OCI-LY3 (cell line): Measurements from ENCODE around the gene SLITRK4.
A peak's percentile ranks its signal among the peaks of the same experiment; 100 is the strongest.

Experiments
- H2AFZ ChIP-seq: fragments of 200-600, 300-600 bp; shearing (Covaris generic); 2 replicates; pipeline ENCODE4 v1.6.0; 2014; ENCODE audit warnings: antibody characterized with exemption, low read depth, low read length
- H3K27ac ChIP-seq: fragments of 200-600, 300-600 bp; sonication (generic); 2 replicates; pipeline ENCODE4 v1.5.1; 2014; ENCODE audit warnings: mild to moderate bottlenecking, low read length, moderate library complexity, mixed read lengths
- H3K27me3 ChIP-seq: fragments of 200-600, 300-600 bp; sonication (generic); 2 replicates; pipeline ENCODE4 v1.6.1; 2014; ENCODE audit warnings: low read depth, low read length, mixed read lengths
- H3K36me3 ChIP-seq: fragments of 200-600, 300-600 bp; sonication (generic); replicated peaks from 2 replicates; pipeline ENCODE3; 2014; ENCODE audit warnings: low read depth, low read length, mixed read lengths
- H3K4me1 ChIP-seq: fragments of 300-600, 200-600 bp; sonication (generic); 2 replicates; pipeline ENCODE4 v1.6.1; 2014; ENCODE audit warnings: low read length, mixed read lengths
- H3K4me2 ChIP-seq: fragments of 200-600, 300-600 bp; sonication (generic); 2 replicates; pipeline ENCODE4 v1.6.1; 2014; ENCODE audit warnings: low read length, mixed read lengths
- H3K4me3 ChIP-seq: fragments of 300-600, 200-600 bp; sonication (generic); 2 replicates; pipeline ENCODE4 v1.5.1; 2014; ENCODE audit warnings: antibody characterized with exemption, mild to moderate bottlenecking, low read length, moderate library complexity
- H3K79me2 ChIP-seq: fragments of 300-600, 200-600 bp; shearing (Covaris generic); 2 replicates; pipeline ENCODE4 v1.6.1; 2014; ENCODE audit warnings: mild to moderate bottlenecking, low read length, mixed read lengths
- H3K9ac ChIP-seq: fragments of 300-600, 200-600 bp; shearing (Covaris generic); 2 replicates; pipeline ENCODE4 v1.6.0; 2014; ENCODE audit warnings: mild to moderate bottlenecking, low read length, moderate library complexity
- H3K9me3 ChIP-seq: fragments of 200-600, 300-600 bp; shearing (Covaris generic); 2 replicates; pipeline ENCODE4 v1.6.1; 2014; ENCODE audit warnings: low read length, mixed read lengths; ENCODE audit not compliant: insufficient read depth
- H4K20me1 ChIP-seq: fragments of 200-600, 300-600 bp; sonication (generic); 2 replicates; pipeline ENCODE4 v1.6.1; 2016; ENCODE audit warnings: low read length, mixed read lengths; ENCODE audit not compliant: insufficient read depth
- EZH2phosphoT487 ChIP-seq: fragments of 200-600 bp; shearing (Covaris generic); IDR thresholded peaks from 2 replicates; pipeline ENCODE4 v1.6.1; 2018; ENCODE audit warnings: antibody characterized with exemption, mixed run types, low read depth
- TF ChIP-seq, protein P1 (sequence below): fragments of 200-600, 300-600 bp; sonication (generic); IDR thresholded peaks from 2 replicates; pipeline ENCODE4 v1.5.1; 2014; ENCODE audit warnings: antibody characterized with exemption, low read length, low read depth

Gene SLITRK4

DNA sequence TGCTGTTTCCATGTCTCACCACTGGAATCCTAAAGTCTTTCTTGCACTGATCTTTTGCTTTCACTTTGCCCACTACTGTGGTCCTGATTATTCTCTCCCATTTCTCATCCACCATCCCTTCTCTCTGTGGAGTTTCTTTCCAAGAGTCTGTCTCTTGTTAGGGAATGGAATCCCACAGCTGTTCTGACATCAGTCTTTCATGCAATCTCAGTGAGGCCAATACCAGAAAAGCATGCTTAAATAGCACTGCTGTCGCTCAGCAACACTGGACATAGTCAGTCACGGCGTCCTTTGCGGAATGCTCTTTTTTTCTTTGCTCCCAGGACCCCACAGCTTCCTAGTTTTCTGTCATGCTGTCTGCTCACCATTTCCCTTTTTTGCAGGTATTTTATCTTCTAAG, 20.1 kb downstream of the SLITRK4 start:
- Histone ChIP-seq H4K20me1 (no peaks in the 10 kb centered on the region), H3K4me2 (no peak overlapping the region), H3K9ac (no peak overlapping the region), H3K4me3 (no peak overlapping the region), H3K27me3 (no peaks in the 10 kb centered on the region), H3K27ac (no peak overlapping the region), H3K4me1 (no peaks in the 10 kb centered on the region), H2AFZ (no peak overlapping the region), H3K36me3 (no peaks in the 10 kb centered on the region), H3K9me3 (no peaks in the 10 kb centered on the region), H3K79me2 (no peaks in the 10 kb centered on the region)
- TF ChIP-seq, protein P1, sequence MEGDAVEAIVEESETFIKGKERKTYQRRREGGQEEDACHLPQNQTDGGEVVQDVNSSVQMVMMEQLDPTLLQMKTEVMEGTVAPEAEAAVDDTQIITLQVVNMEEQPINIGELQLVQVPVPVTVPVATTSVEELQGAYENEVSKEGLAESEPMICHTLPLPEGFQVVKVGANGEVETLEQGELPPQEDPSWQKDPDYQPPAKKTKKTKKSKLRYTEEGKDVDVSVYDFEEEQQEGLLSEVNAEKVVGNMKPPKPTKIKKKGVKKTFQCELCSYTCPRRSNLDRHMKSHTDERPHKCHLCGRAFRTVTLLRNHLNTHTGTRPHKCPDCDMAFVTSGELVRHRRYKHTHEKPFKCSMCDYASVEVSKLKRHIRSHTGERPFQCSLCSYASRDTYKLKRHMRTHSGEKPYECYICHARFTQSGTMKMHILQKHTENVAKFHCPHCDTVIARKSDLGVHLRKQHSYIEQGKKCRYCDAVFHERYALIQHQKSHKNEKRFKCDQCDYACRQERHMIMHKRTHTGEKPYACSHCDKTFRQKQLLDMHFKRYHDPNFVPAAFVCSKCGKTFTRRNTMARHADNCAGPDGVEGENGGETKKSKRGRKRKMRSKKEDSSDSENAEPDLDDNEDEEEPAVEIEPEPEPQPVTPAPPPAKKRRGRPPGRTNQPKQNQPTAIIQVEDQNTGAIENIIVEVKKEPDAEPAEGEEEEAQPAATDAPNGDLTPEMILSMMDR, result no peak
- TF ChIP-seq EZH2phosphoT487, result no peak

DNA sequence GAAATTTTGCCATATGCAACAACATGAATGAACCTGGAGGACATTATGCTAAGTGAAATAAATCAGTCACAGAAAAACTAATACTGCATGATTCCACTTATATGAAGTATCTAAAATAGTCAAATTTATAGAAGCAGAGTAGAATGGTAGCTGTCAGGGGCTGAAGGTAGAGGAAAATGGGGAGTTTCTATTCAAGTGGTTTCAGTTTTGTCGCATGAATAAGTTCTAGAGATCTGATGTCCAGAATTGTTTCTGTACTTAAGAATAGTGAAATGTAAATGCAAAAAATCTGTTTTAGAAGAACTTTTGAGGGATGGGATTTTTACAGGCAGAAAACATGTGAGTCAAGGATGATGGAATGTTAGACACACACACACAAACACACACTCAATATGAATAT, 34.1 kb downstream of the SLITRK4 start:
- Histone ChIP-seq H3K9me3 (no peaks in the 10 kb centered on the region), H4K20me1 (no peaks in the 10 kb centered on the region), H3K4me1 (peaks cover 5% of the 10 kb centered on the region), H3K4me2 (peak overlapping the region; percentile 28; the same call in 1 of the 2 replicates), H3K79me2 (no peaks in the 10 kb centered on the region), H3K27me3 (no peaks in the 10 kb centered on the region), H3K9ac (no peak overlapping the region), H3K4me3 (no peak overlapping the region), H3K36me3 (no peaks in the 10 kb centered on the region), H2AFZ (0 out of 2 replicates have a peak overlapping the region, but pooled peaks have one; percentile 18), H3K27ac (no peak overlapping the region)
- TF ChIP-seq, protein P1, result no peak
- no peak for TF ChIP-seq EZH2phosphoT487

DNA sequence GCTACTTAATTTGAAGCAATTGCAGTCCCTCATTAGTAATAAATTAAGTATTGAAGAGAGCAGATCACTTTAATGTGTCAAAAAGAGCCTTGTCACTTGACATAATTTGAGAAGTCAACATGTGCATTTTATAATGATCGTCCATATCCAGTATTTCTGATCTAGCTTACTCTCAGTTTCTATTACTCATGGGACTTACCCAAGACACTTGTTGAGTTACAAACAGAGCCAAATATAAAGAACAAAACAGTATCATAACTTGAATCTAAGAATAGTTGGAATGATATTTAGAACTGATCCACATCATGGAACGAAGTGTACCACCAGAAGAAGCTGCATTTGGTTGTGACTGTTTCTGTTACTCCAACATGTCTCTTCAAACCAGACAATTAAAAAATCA, 54.7 kb downstream of the SLITRK4 start:
- no peaks in the 10 kb centered on the region for H3K79me2 ChIP-seq
- H3K4me1 ChIP-seq, result peaks cover 26% of the 10 kb centered on the region
- no peak overlapping the region for H2AFZ ChIP-seq
- H3K4me2 ChIP-seq, result no peak overlapping the region
- H3K27ac ChIP-seq, result no peak overlapping the region
- no peaks in the 10 kb centered on the region for H4K20me1 ChIP-seq
- H3K36me3 ChIP-seq, result no peaks in the 10 kb centered on the region
- no peaks in the 10 kb centered on the region for H3K27me3 ChIP-seq
- H3K9ac ChIP-seq, result no peak overlapping the region
- TF ChIP-seq EZH2phosphoT487, result no peak
- TF ChIP-seq, protein P1, result no peak
- H3K9me3 ChIP-seq, result no peaks in the 10 kb centered on the region
- H3K4me3 ChIP-seq, result no peak overlapping the region

DNA sequence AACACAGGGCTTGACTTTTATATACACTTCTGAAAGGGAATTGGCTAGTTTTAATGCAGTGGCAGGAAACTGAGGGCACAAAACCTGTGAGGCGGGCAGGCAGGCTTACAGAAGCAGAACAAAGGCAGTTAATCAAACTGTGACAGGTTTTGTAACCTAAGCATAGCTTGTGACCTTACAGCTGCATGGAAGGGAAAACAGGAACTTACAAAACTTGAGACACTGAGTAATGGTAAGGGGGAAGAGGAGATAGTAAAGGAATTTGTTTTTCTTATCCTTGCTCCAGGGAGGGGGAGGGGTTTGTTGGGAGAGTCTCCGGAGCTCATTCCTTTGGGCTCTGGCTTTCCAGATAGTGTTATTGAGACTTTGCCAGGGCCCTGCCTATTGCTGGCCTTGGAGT, 55.6 kb downstream of the SLITRK4 start:
- Histone ChIP-seq H2AFZ (no peak overlapping the region), H3K36me3 (no peaks in the 10 kb centered on the region), H3K27ac (peak overlapping the region; percentile 30; the same call in 1 of the 2 replicates), H3K9me3 (no peaks in the 10 kb centered on the region), H3K79me2 (no peaks in the 10 kb centered on the region), H3K9ac (no peak overlapping the region), H3K27me3 (no peaks in the 10 kb centered on the region), H4K20me1 (no peaks in the 10 kb centered on the region), H3K4me1 (peaks cover 26% of the 10 kb centered on the region), H3K4me2 (peak overlapping the region; percentile 18), H3K4me3 (no peak overlapping the region)
- no peak for TF ChIP-seq EZH2phosphoT487
- TF ChIP-seq, protein P1, result no peak
